ENCODE data around the gene ECI1.

The ECI1 gene

DNA sequence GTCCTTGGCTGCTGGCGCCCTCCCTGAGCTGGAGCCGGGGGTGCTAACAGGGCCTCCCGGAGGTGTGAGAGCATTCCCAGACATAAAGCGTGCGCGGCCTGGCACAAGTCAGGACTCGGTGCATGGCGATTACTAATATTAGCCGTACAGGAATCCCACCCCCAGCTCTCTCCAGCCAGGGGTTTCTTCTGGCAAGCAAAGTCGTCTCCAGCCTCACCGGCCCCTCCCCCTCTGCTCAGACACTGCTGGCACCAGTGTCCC lies 60.0 kb downstream of the ECI1 start:
- no peak for DNase-seq

DNA sequence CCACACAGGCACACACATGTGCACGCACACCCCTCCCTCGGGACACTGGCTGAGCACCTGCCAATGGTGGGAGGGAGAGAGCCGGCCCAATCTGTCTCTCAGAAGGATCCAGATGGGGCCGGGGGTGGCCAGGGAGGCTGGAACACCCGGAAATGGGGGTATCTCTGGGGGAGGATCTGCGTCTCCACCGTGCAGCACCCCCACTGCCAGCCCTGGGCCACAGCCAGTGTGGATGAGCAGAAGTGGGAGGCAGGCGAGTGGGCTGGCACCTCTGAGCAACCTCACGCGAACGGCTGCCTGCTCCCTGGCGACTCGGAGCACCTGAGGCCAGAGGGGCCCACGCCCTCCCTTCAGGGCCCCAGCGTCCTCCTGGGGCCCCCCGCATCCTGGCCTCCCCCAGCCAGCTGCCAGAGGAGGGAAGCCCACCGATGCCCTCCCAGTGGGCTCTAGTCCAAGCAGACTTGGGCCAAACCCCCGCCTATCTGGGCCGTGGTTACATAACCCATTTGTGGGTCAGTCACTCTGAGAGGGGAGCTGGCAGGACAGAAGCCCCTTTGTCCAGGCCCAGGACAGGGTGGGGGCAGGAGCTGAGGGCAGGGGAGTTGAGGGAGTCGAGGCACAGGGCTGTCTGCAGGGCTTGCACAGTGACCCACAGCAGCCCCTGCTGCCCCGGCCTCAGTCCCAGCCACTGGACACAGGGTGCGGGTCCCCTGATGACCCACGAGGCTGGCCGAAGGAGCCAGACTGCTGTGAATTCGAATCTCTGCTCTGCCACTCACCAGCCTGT lies 60.5 kb downstream of the ECI1 start:
- no peak for DNase-seq

DNA sequence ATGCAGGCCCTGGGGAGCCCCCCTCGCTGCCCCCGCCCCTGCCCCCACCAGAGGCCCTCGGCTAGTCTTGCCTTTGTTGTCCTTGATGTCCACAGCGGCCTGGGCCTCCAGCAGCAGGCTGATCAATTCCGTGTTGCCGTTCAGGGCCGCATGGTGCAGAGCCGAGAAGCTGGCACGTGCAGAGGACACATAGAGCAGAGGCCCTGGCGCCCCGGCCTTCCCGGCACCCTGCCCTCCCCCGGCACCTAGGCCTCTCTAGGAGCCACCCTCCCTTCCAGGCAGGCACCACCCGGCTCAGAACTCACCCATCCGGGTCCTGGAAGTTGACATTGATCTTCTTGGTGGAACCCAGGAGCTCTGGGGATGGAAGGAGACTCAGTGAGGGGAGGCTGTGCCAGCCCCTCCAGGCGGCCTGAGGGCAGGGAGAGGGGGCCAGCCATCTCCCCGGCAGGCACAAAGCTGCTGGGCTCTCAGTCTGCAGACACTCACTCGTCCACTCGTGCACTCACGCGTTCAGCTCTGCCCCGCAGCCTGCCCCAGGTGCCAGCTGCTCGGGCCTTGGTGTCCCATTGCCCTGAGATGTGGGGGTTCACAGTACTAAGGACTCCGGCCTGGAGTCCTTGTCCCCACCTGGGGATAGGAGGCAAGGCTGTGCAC lies 61.3 kb downstream of the ECI1 start:
- no peak for DNase-seq
